BLaER1 (cell line): ENCODE measurements around the gene SLC6A1.

Experiments
- H3K27ac ChIP-seq: shearing (Covaris generic); formaldehyde crosslinking; 2 replicates; pipeline ENCODE4 v1.8.1; 2022
- H3K27me3 ChIP-seq: shearing (Covaris generic); formaldehyde crosslinking; 2 replicates; pipeline ENCODE4 v1.8.1; 2022
- H3K36me3 ChIP-seq: shearing (Covaris generic); formaldehyde crosslinking; 2 replicates; pipeline ENCODE4 v1.8.1; 2022
- H3K4me1 ChIP-seq: shearing (Covaris generic); formaldehyde crosslinking; 2 replicates; pipeline ENCODE4 v1.8.1; 2022
- H3K4me2 ChIP-seq: shearing (Covaris generic); formaldehyde crosslinking; 2 replicates; pipeline ENCODE4 v1.8.1; 2022
- H3K4me3 ChIP-seq: shearing (Covaris generic); formaldehyde crosslinking; 2 replicates; pipeline ENCODE4 v1.8.1; 2022
- H3K9ac ChIP-seq: shearing (Covaris generic); formaldehyde crosslinking; 2 replicates; pipeline ENCODE4 v1.8.1; 2022
- H3K9me3 ChIP-seq: shearing (Covaris generic); formaldehyde crosslinking; 2 replicates; pipeline ENCODE4 v1.8.1; 2022
- H4K20me1 ChIP-seq: shearing (Covaris generic); formaldehyde crosslinking; 2 replicates; pipeline ENCODE4 v1.8.1; 2022
- Cebpa-rat ChIP-seq: shearing (Covaris generic); IDR thresholded peaks from 2 replicates; pipeline ENCODE4 v1.8.1; 2022

Gene SLC6A1

GRCh38 chr3:10954740-10955139, 37.8 kb upstream of the SLC6A1 start:
- Histone ChIP-seq H3K4me2 (peak overlapping the region; percentile 55), H3K4me1 (peaks cover 50% of the 10 kb centered on the region), H3K36me3 (no peaks in the 10 kb centered on the region), H3K4me3 (no peak overlapping the region), H4K20me1 (0 out of 2 replicates have a peak, but pooled peaks cover 8% of the 10 kb centered on the region), H3K9ac (no peak overlapping the region), H3K27ac (no peak overlapping the region), H3K27me3 (no peaks in the 10 kb centered on the region), H3K9me3 (no peaks in the 10 kb centered on the region)
- TF ChIP-seq Cebpa-rat, result no peak

- 0 out of 2 replicates have a peak, but pooled peaks cover 8% of the 10 kb centered on the region for H4K20me1 ChIP-seq
- no peak for TF ChIP-seq Cebpa-rat
- no peaks in the 10 kb centered on the region for H3K36me3 ChIP-seq
- H3K27me3 ChIP-seq, result no peaks in the 10 kb centered on the region
- H3K9ac ChIP-seq, result no peak overlapping the region
- H3K27ac ChIP-seq, result no peak overlapping the region
- no peak overlapping the region for H3K4me3 ChIP-seq
- H3K4me1 ChIP-seq, result peaks cover 50% of the 10 kb centered on the region
- H3K9me3 ChIP-seq, result no peaks in the 10 kb centered on the region
- no peak overlapping the region for H3K4me2 ChIP-seq
Measured at GRCh38 chr3:10955711-10956453, 36.7 kb upstream of the SLC6A1 start.

- no peaks in the 10 kb centered on the region for H3K27me3 ChIP-seq
- TF ChIP-seq Cebpa-rat, result no peak
- H4K20me1 ChIP-seq, result 0 out of 2 replicates have a peak, but pooled peaks cover 8% of the 10 kb centered on the region
- no peak overlapping the region for H3K4me2 ChIP-seq
- H3K27ac ChIP-seq, result no peak overlapping the region
- no peak overlapping the region for H3K4me3 ChIP-seq
- H3K9ac ChIP-seq, result no peak overlapping the region
- no peaks in the 10 kb centered on the region for H3K36me3 ChIP-seq
- no peaks in the 10 kb centered on the region for H3K9me3 ChIP-seq
- H3K4me1 ChIP-seq, result peaks cover 52% of the 10 kb centered on the region
Measured at GRCh38 chr3:10956531-10956930, 36.0 kb upstream of the SLC6A1 start.

- Histone ChIP-seq H3K27ac (no peak overlapping the region), H3K4me2 (no peak overlapping the region), H3K4me3 (no peak overlapping the region), H4K20me1 (0 out of 2 replicates have a peak, but pooled peaks cover 8% of the 10 kb centered on the region), H3K36me3 (no peaks in the 10 kb centered on the region), H3K9me3 (no peaks in the 10 kb centered on the region), H3K9ac (no peak overlapping the region), H3K4me1 (peaks cover 56% of the 10 kb centered on the region), H3K27me3 (no peaks in the 10 kb centered on the region)
- no peak for TF ChIP-seq Cebpa-rat
Measured at GRCh38 chr3:10956986-10957385, 35.6 kb upstream of the SLC6A1 start.

GRCh38 chr3:10957976-10958749, 34.4 kb upstream of the SLC6A1 start:
- no peaks in the 10 kb centered on the region for H3K9me3 ChIP-seq
- H3K27me3 ChIP-seq, result no peaks in the 10 kb centered on the region

GRCh38 chr3:10960255-10960654, 32.3 kb upstream of the SLC6A1 start:
- no peak overlapping the region for H3K4me3 ChIP-seq
- H3K4me1 ChIP-seq, result peaks cover 45% of the 10 kb centered on the region
- no peaks in the 10 kb centered on the region for H3K27me3 ChIP-seq
- no peak overlapping the region for H3K4me2 ChIP-seq
- H4K20me1 ChIP-seq, result peaks cover 8% of the 10 kb centered on the region; the same call in 1 of the 2 replicates
- no peak overlapping the region for H3K9ac ChIP-seq
- no peak for TF ChIP-seq Cebpa-rat
- H3K27ac ChIP-seq, result no peak overlapping the region
- no peaks in the 10 kb centered on the region for H3K36me3 ChIP-seq
- H3K9me3 ChIP-seq, result no peaks in the 10 kb centered on the region

More at GRCh38 chr3:10957976-10958749, 34.4 kb upstream of the SLC6A1 start:
- Histone ChIP-seq H4K20me1 (0 out of 2 replicates have a peak, but pooled peaks cover 8% of the 10 kb centered on the region), H3K4me3 (no peak overlapping the region), H3K9ac (no peak overlapping the region), H3K36me3 (no peaks in the 10 kb centered on the region), H3K4me2 (peak overlapping the region; percentile 63), H3K4me1 (peaks cover 66% of the 10 kb centered on the region), H3K27ac (no peak overlapping the region)
- peak; percentile 93 for TF ChIP-seq Cebpa-rat

GRCh38 chr3:10961921-10962320, 30.6 kb upstream of the SLC6A1 start:
- TF ChIP-seq Cebpa-rat, result no peak
- no peak overlapping the region for H3K27ac ChIP-seq
- H3K4me3 ChIP-seq, result no peak overlapping the region
- H3K4me2 ChIP-seq, result peak overlapping the region; percentile 55
- no peaks in the 10 kb centered on the region for H3K27me3 ChIP-seq
- H3K9ac ChIP-seq, result no peak overlapping the region
- no peaks in the 10 kb centered on the region for H3K36me3 ChIP-seq
- H4K20me1 ChIP-seq, result peaks cover 8% of the 10 kb centered on the region; the same call in 1 of the 2 replicates
- H3K4me1 ChIP-seq, result peaks cover 50% of the 10 kb centered on the region
- no peaks in the 10 kb centered on the region for H3K9me3 ChIP-seq

- Histone ChIP-seq H3K36me3 (no peaks in the 10 kb centered on the region), H4K20me1 (peaks cover 2% of the 10 kb centered on the region; the same call in 1 of the 2 replicates), H3K4me1 (peaks cover 51% of the 10 kb centered on the region), H3K27me3 (no peaks in the 10 kb centered on the region), H3K4me2 (peak overlapping the region; percentile 55), H3K9ac (no peak overlapping the region), H3K9me3 (no peaks in the 10 kb centered on the region), H3K4me3 (no peak overlapping the region), H3K27ac (no peak overlapping the region)
- no peak for TF ChIP-seq Cebpa-rat
Measured at GRCh38 chr3:10962481-10963036, 30.0 kb upstream of the SLC6A1 start.

- no peak for TF ChIP-seq Cebpa-rat
- H3K36me3 ChIP-seq, result no peaks in the 10 kb centered on the region
- no peaks in the 10 kb centered on the region; the same call in 1 of the 2 replicates for H4K20me1 ChIP-seq
- H3K27me3 ChIP-seq, result no peaks in the 10 kb centered on the region
- peaks cover 54% of the 10 kb centered on the region for H3K4me1 ChIP-seq
- no peak overlapping the region for H3K4me2 ChIP-seq
- no peak overlapping the region for H3K4me3 ChIP-seq
- H3K9me3 ChIP-seq, result no peaks in the 10 kb centered on the region
- no peak overlapping the region for H3K27ac ChIP-seq
- H3K9ac ChIP-seq, result no peak overlapping the region
Measured at GRCh38 chr3:10964537-10965167, 27.9 kb upstream of the SLC6A1 start.
